ENCODE data around the gene MOB3C. TPM values are rescaled to one million over a fixed set of nuclear protein-coding genes. Genes with fewer than 3 reads are reported as not detected.

MOB3C gene
- total and polyA plus RNA-seq, 8 donors: 11.2 to 21.3 (median 14.8) TPM

DNA sequence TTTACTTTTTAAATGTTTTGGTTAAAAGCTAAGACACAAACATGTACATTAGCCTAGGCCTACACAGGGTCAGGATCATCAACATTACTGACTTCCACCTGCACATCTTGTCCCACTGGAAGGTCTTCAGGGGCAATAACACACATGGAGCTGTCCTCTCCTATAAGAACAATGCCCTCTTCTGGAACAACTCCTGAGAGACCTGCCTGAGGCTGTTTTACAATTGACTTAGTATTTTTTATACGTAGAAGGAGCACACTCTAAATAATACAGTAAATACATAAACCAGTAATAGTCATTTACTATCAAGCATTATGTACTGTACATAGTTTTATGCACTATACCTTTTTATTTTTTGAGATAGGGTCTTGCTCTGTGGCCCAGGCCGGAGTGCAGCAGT lies 14.1 kb upstream of the MOB3C start:
- DNase-seq: no peak
- ATAC-seq: no peak
- no peak overlapping the region for H3K4me3 ChIP-seq
- H3K27ac ChIP-seq: no peak overlapping the region
- FAIRE-seq: no peak
- no peaks in the 10 kb centered on the region for H3K27me3 ChIP-seq
- H3K9me3 ChIP-seq: no peaks in the 10 kb centered on the region
- H3K36me3 ChIP-seq: peaks cover 0 to 24% (median 0%) of the 10 kb centered on the region in 3 donors
- WGBS, 2 donors: 83 to 86% methylated on average over 2 of the region's 2 CpGs
- intact Hi-C loops (cut with DNase I): no loop called here
- TF ChIP-seq, protein P1, sequence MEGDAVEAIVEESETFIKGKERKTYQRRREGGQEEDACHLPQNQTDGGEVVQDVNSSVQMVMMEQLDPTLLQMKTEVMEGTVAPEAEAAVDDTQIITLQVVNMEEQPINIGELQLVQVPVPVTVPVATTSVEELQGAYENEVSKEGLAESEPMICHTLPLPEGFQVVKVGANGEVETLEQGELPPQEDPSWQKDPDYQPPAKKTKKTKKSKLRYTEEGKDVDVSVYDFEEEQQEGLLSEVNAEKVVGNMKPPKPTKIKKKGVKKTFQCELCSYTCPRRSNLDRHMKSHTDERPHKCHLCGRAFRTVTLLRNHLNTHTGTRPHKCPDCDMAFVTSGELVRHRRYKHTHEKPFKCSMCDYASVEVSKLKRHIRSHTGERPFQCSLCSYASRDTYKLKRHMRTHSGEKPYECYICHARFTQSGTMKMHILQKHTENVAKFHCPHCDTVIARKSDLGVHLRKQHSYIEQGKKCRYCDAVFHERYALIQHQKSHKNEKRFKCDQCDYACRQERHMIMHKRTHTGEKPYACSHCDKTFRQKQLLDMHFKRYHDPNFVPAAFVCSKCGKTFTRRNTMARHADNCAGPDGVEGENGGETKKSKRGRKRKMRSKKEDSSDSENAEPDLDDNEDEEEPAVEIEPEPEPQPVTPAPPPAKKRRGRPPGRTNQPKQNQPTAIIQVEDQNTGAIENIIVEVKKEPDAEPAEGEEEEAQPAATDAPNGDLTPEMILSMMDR (IDR thresholded peaks at IDR 0.05): no peak
- H3K4me1 ChIP-seq: no peaks in the 10 kb centered on the region

DNA sequence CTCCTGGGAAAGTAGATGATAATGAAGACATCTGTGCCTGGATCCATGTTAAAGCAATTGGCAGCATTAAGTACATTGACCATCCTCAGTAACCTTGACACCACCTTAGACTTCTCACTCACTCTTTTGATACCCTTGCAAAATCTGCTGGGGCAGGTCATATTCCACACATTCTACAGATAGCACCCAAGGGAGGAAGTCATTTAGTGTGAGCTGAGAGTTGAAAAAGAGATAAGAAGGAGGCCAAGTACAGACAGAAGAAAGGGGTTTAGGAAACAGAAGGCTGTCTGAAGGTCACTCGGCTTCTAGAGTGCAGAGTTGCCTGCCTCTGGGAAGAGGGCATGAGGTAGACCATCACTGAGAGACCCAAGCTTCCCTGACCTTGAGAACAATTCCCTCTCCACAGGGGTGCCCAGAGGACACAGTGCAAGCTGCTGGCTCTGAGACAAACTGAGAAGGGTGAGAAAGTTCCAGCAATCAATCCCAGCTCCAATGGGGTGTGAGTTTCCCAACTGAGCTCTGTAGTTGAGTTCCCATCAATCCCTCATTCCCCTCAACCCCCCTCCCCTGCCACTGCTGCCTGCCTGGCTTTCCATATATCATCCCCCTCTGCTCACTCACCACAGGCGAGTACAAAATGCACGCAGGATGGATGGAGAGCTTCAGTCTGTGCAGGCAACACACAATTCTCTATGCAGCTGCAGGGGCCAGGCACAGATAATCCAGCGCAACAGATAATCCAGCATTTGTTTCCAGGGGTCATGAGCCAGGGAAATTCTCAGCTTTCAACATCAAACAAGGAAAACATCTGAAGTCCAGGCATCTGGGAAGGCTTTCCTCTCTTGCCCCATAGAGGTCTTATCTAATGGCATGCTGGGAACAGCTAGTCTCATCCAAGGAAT lies 7.4 kb upstream of the MOB3C start:
- Histone ChIP-seq H3K4me1 (peaks cover 0 to 3% (median 0%) of the 10 kb centered on the region in 3 donors), H3K27ac (no peak overlapping the region), H3K9me3 (no peaks in the 10 kb centered on the region), H3K36me3 (no peaks in the 10 kb centered on the region), H3K27me3 (no peaks in the 10 kb centered on the region), H3K4me3 (no peak overlapping the region)
- no peak for ATAC-seq
- no peak for DNase-seq
- intact Hi-C loops (cut with DNase I): loop anchor here in 2 of 3 donors (5.0 to 10.0 kb wide), 2 partner anchors 98 to 101 kb away; no protein-coding TSS in a partner anchor
- no peak for FAIRE-seq
- TF ChIP-seq, protein P1 (IDR thresholded peaks at IDR 0.05): no peak
- WGBS, 2 donors: 77 to 81% methylated on average over 4 of the region's 4 CpGs

DNA sequence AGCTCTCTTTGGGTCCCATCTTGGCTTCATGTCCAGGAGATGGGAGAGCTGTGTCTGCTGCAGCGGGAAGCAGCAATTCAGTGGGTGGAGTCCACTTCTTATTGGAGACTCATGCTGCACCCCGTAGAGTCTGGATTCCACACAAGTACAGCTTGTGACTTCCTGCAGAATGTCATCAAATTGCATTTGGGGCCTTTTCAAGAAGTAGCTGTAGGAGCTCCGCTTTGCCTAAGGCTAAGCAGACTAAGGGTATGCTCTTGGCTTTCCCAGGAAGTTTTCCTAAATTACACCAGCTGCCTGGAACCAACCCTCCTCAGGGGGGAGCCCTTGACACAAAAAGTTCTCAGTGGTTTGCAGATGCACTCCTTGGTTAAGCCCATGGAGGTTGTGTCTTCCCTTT lies 5.7 kb upstream of the MOB3C start:
- Histone ChIP-seq H3K9me3 (no peaks in the 10 kb centered on the region), H3K27me3 (no peaks in the 10 kb centered on the region), H3K36me3 (no peaks in the 10 kb centered on the region), H3K27ac (no peak overlapping the region), H3K4me3 (no peak overlapping the region), H3K4me1 (peaks cover 0 to 3% (median 0%) of the 10 kb centered on the region in 3 donors)
- FAIRE-seq (no peak), DNase-seq (no peak), ATAC-seq (peak in 3 of 4 donors; percentile 68 to 84 (median 83))
- intact Hi-C loops (cut with DNase I): loop anchor here in 2 of 3 donors (5.0 to 10.0 kb wide), 2 partner anchors 100 to 102 kb away; no protein-coding TSS in a partner anchor
- TF ChIP-seq, protein P1 (IDR thresholded peaks at IDR 0.05): peak in 2 of 4 donors; percentile 24 to 25
- WGBS, 2 donors: 59 to 69% methylated on average over 3 of the region's 3 CpGs

DNA sequence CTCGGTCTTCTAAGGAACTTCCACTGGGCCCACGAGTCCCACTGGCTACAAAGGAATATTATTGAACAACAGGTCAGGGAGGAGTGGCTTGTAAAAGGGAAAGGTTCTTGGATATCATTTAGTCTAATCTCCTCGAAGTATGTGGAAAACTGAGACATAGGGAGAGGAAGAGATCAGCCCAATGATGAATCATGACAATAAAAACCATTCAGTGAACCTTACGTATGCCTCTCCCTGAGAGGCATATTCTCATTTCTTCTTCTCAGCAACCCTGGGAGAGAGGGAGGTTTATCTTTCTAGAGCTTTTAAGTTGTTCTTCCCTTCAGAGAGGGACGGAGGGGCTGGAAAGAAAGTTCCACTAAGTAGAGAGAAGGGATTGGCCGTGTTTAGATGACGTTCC lies 5.3 kb upstream of the MOB3C start:
- Histone ChIP-seq H3K4me3 (no peak overlapping the region), H3K27me3 (no peaks in the 10 kb centered on the region), H3K36me3 (no peaks in the 10 kb centered on the region), H3K4me1 (peaks cover 0 to 3% (median 0%) of the 10 kb centered on the region in 3 donors), H3K9me3 (no peaks in the 10 kb centered on the region), H3K27ac (no peak overlapping the region)
- intact Hi-C loops (cut with DNase I): loop anchor here in 2 of 3 donors (5.0 to 10.0 kb wide), 2 partner anchors 100 to 103 kb away; no protein-coding TSS in a partner anchor
- DNase-seq (no peak), FAIRE-seq (no peak), ATAC-seq (no peak)
- 62 to 63% methylated on average over 7 of the region's 7 CpGs for WGBS, 2 donors
- TF ChIP-seq, protein P1 (IDR thresholded peaks at IDR 0.05): no peak
